ENCODE measurements around the gene PRM2. TPM values are rescaled to one million over a fixed set of nuclear protein-coding genes. Genes with fewer than 3 reads are reported as not detected.

Gene PRM2
- total and polyA plus RNA-seq, 10 donors = not detected

- WGBS, 5 donors = 24 to 37% (median 35%) methylated on average over 4 of the region's 4 CpGs
- intact Hi-C loops (cut with DNase I; ENCODE audit: low total_unique reads) = no loop called here
- DNase-seq = no peak
- peak overlapping the region in 1 of 8 donors; percentile 30 for H3K27ac ChIP-seq
- no peaks in the 10 kb centered on the region for H3K9me3 ChIP-seq
- TF ChIP-seq POLR2AphosphoS5 (IDR thresholded peaks at IDR 0.05) (no peak), POLR2A (IDR thresholded peaks at IDR 0.05) (no peak), CTCF (IDR thresholded peaks at IDR 0.05 in 8 of 11, conservative IDR thresholded peaks at IDR 0.05 in 3 of 11) (no peak)
- H3K36me3 ChIP-seq = no peaks in the 10 kb centered on the region
- H3K4me3 ChIP-seq = no peak overlapping the region
- H3K4me1 ChIP-seq = peaks cover 8 to 28% (median 15%) of the 10 kb centered on the region in 6 donors
- no peaks in the 10 kb centered on the region for H3K27me3 ChIP-seq (replicated peaks in 1 of 7)
Measured at GRCh38 chr16:11263737-11264136, 12.5 kb downstream of the PRM2 start.

- 87 to 91% (median 89%) methylated on average over 8 of the region's 8 CpGs for WGBS, 5 donors
- no peaks in the 10 kb centered on the region for H3K36me3 ChIP-seq
- H3K4me1 ChIP-seq = peaks cover 13 to 36% (median 23%) of the 10 kb centered on the region in 6 donors
- no peak overlapping the region for H3K4me3 ChIP-seq
- TF ChIP-seq POLR2AphosphoS5 (IDR thresholded peaks at IDR 0.05) = no peak
- TF ChIP-seq CTCF (IDR thresholded peaks at IDR 0.05 in 8 of 11, conservative IDR thresholded peaks at IDR 0.05 in 3 of 11) = no peak
- TF ChIP-seq POLR2A (IDR thresholded peaks at IDR 0.05) = no peak
- H3K27ac ChIP-seq = no peak overlapping the region
- DNase-seq = no peak
- no peaks in the 10 kb centered on the region for H3K9me3 ChIP-seq
- intact Hi-C loops (cut with DNase I; ENCODE audit: low total_unique reads) = no loop called here
- no peaks in the 10 kb centered on the region for H3K27me3 ChIP-seq (replicated peaks in 1 of 7)
Measured at GRCh38 chr16:11262915-11263314, 13.4 kb downstream of the PRM2 start.

- no peaks in the 10 kb centered on the region for H3K36me3 ChIP-seq
- H3K4me3 ChIP-seq = no peak overlapping the region
- H3K27me3 ChIP-seq (replicated peaks in 1 of 7) = no peaks in the 10 kb centered on the region
- DNase-seq = no peak
- TF ChIP-seq POLR2A (IDR thresholded peaks at IDR 0.05) (no peak), CTCF (IDR thresholded peaks at IDR 0.05 in 8 of 11, conservative IDR thresholded peaks at IDR 0.05 in 3 of 11) (no peak), POLR2AphosphoS5 (IDR thresholded peaks at IDR 0.05) (no peak)
- H3K27ac ChIP-seq = peak overlapping the region in 1 of 8 donors; percentile 80
- intact Hi-C loops (cut with DNase I; ENCODE audit: low total_unique reads) = no loop called here
- WGBS, 5 donors = 85 to 93% (median 87%) methylated on average over 3 of the region's 3 CpGs
- no peaks in the 10 kb centered on the region for H3K9me3 ChIP-seq
- H3K4me1 ChIP-seq = peaks cover 22 to 52% (median 38%) of the 10 kb centered on the region in 6 donors
Measured at GRCh38 chr16:11260596-11260966, 15.7 kb downstream of the PRM2 start.

DNA sequence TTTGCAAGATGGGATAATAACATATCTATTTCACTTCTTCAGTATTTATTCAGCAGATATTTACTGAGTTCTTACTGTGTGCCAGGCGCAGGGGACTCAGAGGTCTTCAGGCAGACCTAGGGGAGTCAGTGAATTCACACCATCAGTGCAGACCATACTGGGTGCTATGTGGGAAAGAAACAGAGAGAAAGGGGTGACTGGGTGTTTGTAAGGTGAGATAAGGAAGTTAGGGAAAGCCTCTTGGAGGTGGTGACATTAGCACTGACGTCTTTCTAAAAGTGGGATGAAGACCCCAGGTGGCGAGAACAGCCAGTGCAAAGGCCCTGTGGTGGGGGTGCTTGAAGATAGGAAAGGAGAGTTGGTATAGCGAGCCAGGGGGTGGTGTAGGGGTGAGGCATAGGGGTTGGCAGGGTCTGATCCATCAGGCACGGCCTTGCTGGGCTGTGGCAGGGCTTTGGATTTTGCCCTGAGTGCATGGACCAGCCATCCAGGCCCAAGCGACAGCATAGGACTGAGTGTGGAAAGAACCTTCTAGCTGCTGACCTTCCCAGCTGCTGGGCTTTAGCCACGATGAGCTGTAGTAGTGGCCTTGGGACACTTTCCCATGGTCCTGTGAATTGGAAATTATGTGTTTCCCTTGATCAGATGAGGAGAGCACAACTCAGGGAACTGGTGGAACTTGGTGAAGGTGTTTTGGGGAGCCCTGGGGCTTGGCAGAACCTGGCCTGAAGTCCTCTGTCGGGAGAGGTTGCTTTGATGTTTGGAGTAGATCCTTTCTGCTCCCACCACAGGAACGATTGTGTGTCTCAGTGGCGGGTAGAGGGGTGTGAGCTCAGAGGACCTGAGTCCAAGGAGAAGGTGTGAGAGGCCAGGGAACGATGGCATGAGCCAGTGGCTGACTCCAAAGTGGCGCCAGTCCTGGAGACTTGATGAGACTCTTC, 16.4 kb downstream of the PRM2 start:
- TF ChIP-seq POLR2A (IDR thresholded peaks at IDR 0.05) (no peak), POLR2AphosphoS5 (IDR thresholded peaks at IDR 0.05) (no peak), CTCF (IDR thresholded peaks at IDR 0.05 in 8 of 11, conservative IDR thresholded peaks at IDR 0.05 in 3 of 11) (no peak)
- Histone ChIP-seq H3K4me1 (peaks cover 22 to 58% (median 42%) of the 10 kb centered on the region in 6 donors), H3K27ac (peak overlapping the region in 4 of 8 donors; percentile 58 to 80 (median 66)), H3K9me3 (no peaks in the 10 kb centered on the region), H3K27me3 (replicated peaks in 1 of 7) (peaks cover 0 to 4% (median 0%) of the 10 kb centered on the region in 7 donors), H3K4me3 (no peak overlapping the region), H3K36me3 (peaks cover 0 to 3% (median 0%) of the 10 kb centered on the region in 6 donors)
- WGBS, 5 donors = 89 to 91% (median 90%) methylated on average over 12 of the region's 12 CpGs
- intact Hi-C loops (cut with DNase I; ENCODE audit: low total_unique reads) = loop anchor here (5.0 kb wide), 2 partner anchors 97 to 298 kb away; no protein-coding TSS in a partner anchor
- DNase-seq = no peak
